HepG2 (cell line): ENCODE results near the gene FANCE. TPM values are rescaled to one million over a fixed set of nuclear protein-coding genes. Genes with fewer than 3 reads are reported as not detected.

ENCODE experiments used
- AGO2 ChIP-seq: fragments of 200-400 bp; formaldehyde crosslinking; optimal IDR thresholded peaks from 2 replicates; pipeline ENCODE3; 2017; ENCODE audit warnings: mild to moderate bottlenecking, low read depth, low read length, moderate library complexity
- ARID4A ChIP-seq: sonication (generic); formaldehyde crosslinking; IDR thresholded peaks from 2 replicates; pipeline ENCODE4 v1.5.0; 2020; ENCODE audit warnings: mild to moderate bottlenecking, missing genetic modification reagents, borderline replicate concordance
- ARNTL ChIP-seq: sonication (generic); formaldehyde crosslinking; IDR thresholded peaks from 2 replicates; pipeline ENCODE4 v1.4.0; 2020; ENCODE audit warnings: mild to moderate bottlenecking, missing genetic modification reagents
- BORCS8-MEF2B ChIP-seq: sonication (generic); formaldehyde crosslinking; IDR thresholded peaks from 2 replicates; pipeline ENCODE4 v1.8.0; 2022; ENCODE audit warnings: mild to moderate bottlenecking, missing genetic modification reagents
- GATA4 ChIP-seq: sonication (generic); IDR thresholded peaks from 2 replicates; pipeline ENCODE4 v1.6.1; 2016; ENCODE audit warnings: antibody characterized with exemption, low read depth, borderline replicate concordance
- HES4 ChIP-seq: sonication (generic); formaldehyde crosslinking; IDR thresholded peaks from 2 replicates; pipeline ENCODE4 v1.9.0; 2021; ENCODE audit warnings: mild to moderate bottlenecking, missing genetic modification reagents, borderline replicate concordance
- HOMEZ ChIP-seq: IDR thresholded peaks from 2 replicates; pipeline ENCODE4 v1.6.1; 2016; ENCODE audit warnings: low read depth
- KLF16 ChIP-seq, 2 experiments: sonication (generic) in 1 of 2; formaldehyde crosslinking in 1 of 2; IDR thresholded peaks; 2 replicates each; pipeline versions ENCODE4 v1.6.1 to v1.8.0; 2016 to 2023; ENCODE audit warnings: missing genetic modification reagents in 2 of 2, missing compliant biosample characterization in 1 of 2
- KLF9 ChIP-seq: IDR thresholded peaks from 2 replicates; pipeline ENCODE4 v1.6.1; 2016; ENCODE audit warnings: low read depth
- MEF2D ChIP-seq: sonication (generic); formaldehyde crosslinking; IDR thresholded peaks from 2 replicates; pipeline ENCODE4 v1.5.1; 2020; ENCODE audit warnings: mild to moderate bottlenecking, missing genetic modification reagents
- RAD51 ChIP-seq: fragments of 450-650 bp; IDR thresholded peaks from 2 replicates; pipeline ENCODE4 v1.6.1; 2016; ENCODE audit warnings: borderline replicate concordance
- RBFOX2 ChIP-seq: fragments of 200-400 bp; formaldehyde crosslinking; IDR thresholded peaks from 2 replicates; pipeline ENCODE4 v1.6.1; 2017; ENCODE audit warnings: low read depth, mild to moderate bottlenecking, low read length
- ZFP36L1 ChIP-seq: sonication (generic); formaldehyde crosslinking; IDR thresholded peaks from 2 replicates; pipeline ENCODE4 v1.8.0; 2022; ENCODE audit warnings: mild to moderate bottlenecking, missing genetic modification reagents, moderate library complexity
- ZNF280D ChIP-seq: sonication (generic); formaldehyde crosslinking; IDR thresholded peaks from 2 replicates; pipeline ENCODE4 v1.5.1; 2020; ENCODE audit warnings: mild to moderate bottlenecking, missing genetic modification reagents
- ZNF430 ChIP-seq: sonication (generic); formaldehyde crosslinking; IDR thresholded peaks from 2 replicates; pipeline ENCODE4 v1.9.0; 2021; ENCODE audit warnings: mild to moderate bottlenecking, missing genetic modification reagents
- ZNF574 ChIP-seq: sonication (generic); formaldehyde crosslinking; IDR thresholded peaks from 2 replicates; pipeline ENCODE4 v1.4.0; 2020; ENCODE audit warnings: missing genetic modification reagents
- ZNF782 ChIP-seq: sonication (generic); formaldehyde crosslinking; IDR thresholded peaks from 2 replicates; pipeline ENCODE4 v1.4.0; 2020; ENCODE audit warnings: missing genetic modification reagents, mild to moderate bottlenecking, borderline replicate concordance
- polyA plus RNA-seq, 8 experiments: library from polyadenylated mRNA; depleted of rRNA in 3 of 8; stranded (reverse) in 7 of 8; unstranded in 1 of 8; fragments of >200 nt; fragmentation: Illumina TruSeq in 4 of 8; extraction: Trizol in 4 of 8; gene quantifications; 2 replicates each; pipeline versions ENCODE4 v1.2.1 to v1.2.3, GENCODE V29; 2011 to 2016; ENCODE audit warnings: low read depth in 4 of 8, missing spikeins in 1 of 8, mixed read lengths in 1 of 8; ENCODE audit not compliant: insufficient read depth in 1 of 8
- total RNA-seq, 5 experiments: library from RNA; depleted of rRNA; stranded (reverse); fragments of >200 nt; fragmentation: Illumina TruSeq; extraction: Trizol; gene quantifications; 2 replicates each; pipeline ENCODE4 v1.2.3, GENCODE V29; 2016; ENCODE audit warnings: low read depth in 1 of 5

Gene FANCE
- total and polyA plus RNA-seq, 2 of the 13 experiments (the other 11 are each of a cell fraction or from before 2014, with no cell fraction given): 7.1 to 11.2 TPM

GRCh38 chr6:35497571-35498421 lies 45.7 kb downstream of the FANCE start (continued):
- TF ChIP-seq ARID4A: peak; percentile 71
- no peak for TF ChIP-seq RAD51
- TF ChIP-seq HES4 (CRISPR knock-in tag): peak; percentile 92; the same call in 1 of the 2 replicates
- 0 out of 2 replicates have a peak, but pooled peaks have one; percentile 47 for TF ChIP-seq KLF9 (CRISPR knock-in tag)
- TF ChIP-seq ZNF574 (CRISPR knock-in tag): peak; percentile 71
- peak; percentile 88 for TF ChIP-seq BORCS8-MEF2B
- TF ChIP-seq GATA4: no peak
- TF ChIP-seq ZNF280D (CRISPR knock-in tag): peak; percentile 67; the same call in 1 of the 2 replicates
- peak; percentile 63 to 83; a peak in 2 of 4 replicates for TF ChIP-seq KLF16 (CRISPR knock-in tag; IDR thresholded peaks at IDR 0.05)
- peak; percentile 83 for TF ChIP-seq AGO2
- TF ChIP-seq ARNTL (CRISPR knock-in tag): peak; percentile 35; the same call in 1 of the 2 replicates
- TF ChIP-seq MEF2D (CRISPR knock-in tag): peak; percentile 24; the same call in 1 of the 2 replicates
- no peak for TF ChIP-seq ZNF782 (CRISPR knock-in tag)
- TF ChIP-seq RBFOX2: peak; percentile 79
- TF ChIP-seq HOMEZ (CRISPR knock-in tag): no peak
- peak; percentile 99 for TF ChIP-seq ZNF430 (CRISPR knock-in tag)
- peak; percentile 81 for TF ChIP-seq ZFP36L1 (CRISPR knock-in tag)
